ENCODE results near the gene ZNF341.

GRCh38 chr20:33819456-33819855, 87.7 kb downstream of the ZNF341 start:
- no peak for TF ChIP-seq CTCF (IDR thresholded peaks at IDR 0.05)
- no peak for TF ChIP-seq POLR2AphosphoS5 (IDR thresholded peaks at IDR 0.05)
- no peak for TF ChIP-seq POLR2A (IDR thresholded peaks at IDR 0.05)
